Hematopoietic multipotent progenitor cell treated with erythropoietin and hydrocortisone succinate and interleukin-3 and kit ligand, for 6 days (in vitro differentiated cells): ENCODE measurements around the gene RNH1.
A peak's percentile ranks its signal among the peaks of the same experiment; 100 is the strongest.

ENCODE experiments used
- DNase-seq: peaks from one replicate; pipeline ENCODE4 v3.0.0-alpha.2; 2015

RNH1 gene

GRCh38 chr11:454801-455565, 52.1 kb downstream of the RNH1 start:
- no peak for DNase-seq

- DNase-seq, result no peak
Measured at GRCh38 chr11:454043-454442, 53.0 kb downstream of the RNH1 start.

- DNase-seq, result no peak
Measured at GRCh38 chr11:453564-453963, 53.5 kb downstream of the RNH1 start.

GRCh38 chr11:452916-453527, 54.0 kb downstream of the RNH1 start:
- DNase-seq, result no peak

GRCh38 chr11:452203-452744, 54.8 kb downstream of the RNH1 start:
- DNase-seq, result no peak

- DNase-seq, result no peak
Measured at GRCh38 chr11:451738-452137, 55.3 kb downstream of the RNH1 start.

GRCh38 chr11:450809-451451, 56.1 kb downstream of the RNH1 start:
- peak; percentile 89 for DNase-seq

- peak; percentile 98 for DNase-seq
Measured at GRCh38 chr11:449889-450808, 56.9 kb downstream of the RNH1 start, which contains the start of gene PTDSS2. TSS of gene PTDSS2 (plus strand) at chr11:450279. CDS start at chr11:450456, 177 bp downstream.

GRCh38 chr11:447923-448731, 58.9 kb downstream of the RNH1 start:
- DNase-seq, result peak; percentile 97

GRCh38 chr11:446891-447290, 60.2 kb downstream of the RNH1 start:
- DNase-seq, result no peak

GRCh38 chr11:445765-446588, 61.1 kb downstream of the RNH1 start:
- DNase-seq, result no peak
